Panc1 (cell line): ENCODE results near the gene SCAANT1. TPM values are rescaled to one million over a fixed set of nuclear protein-coding genes. Genes with fewer than 3 reads are reported as not detected.

Source experiments
- ATAC-seq: fragments of 200-7000 bp; cut with Tn5 transposase; 2 replicates; pipeline ENCODE4 v1.9.1; 2020; ENCODE audit warnings: mild to moderate bottlenecking, moderate library complexity
- BruUV-seq: library from RNA; stranded (reverse); fragments of 400-500 nt; replicated peaks from 2 replicates; lab custom pipeline; 2021; lab: Mats Ljungman, UMichigan
- CTCF ChIA-PET: fragments of 300-600 bp; sonication (Branson Sonifier 250); formaldehyde crosslinking; loops from one replicate; lab custom pipeline; 2022; ENCODE audit warnings: antibody characterized with exemption; lab: Charles Lee
- POLR2A ChIA-PET: fragments of 300-600 bp; sonication (Branson Sonifier 250); formaldehyde crosslinking; loops from one replicate; lab custom pipeline; 2022; ENCODE audit warnings: antibody characterized with exemption; lab: Charles Lee
- DNase-seq: peaks from one replicate; pipeline ENCODE4 v3.0.0-alpha.2; 2010; ENCODE audit warnings: low read depth, low spot score
- H3K27ac ChIP-seq: 2 replicates; pipeline ENCODE4 v1.5.1; 2011; ENCODE audit warnings: mild to moderate bottlenecking, low read length, inconsistent platforms
- H3K27me3 ChIP-seq: fragments of 200-500 bp; sonication (Bioruptor generic); 2 replicates; pipeline ENCODE4 v1.6.0; 2014; ENCODE audit warnings: low read length, inconsistent platforms; ENCODE audit not compliant: control insufficient read depth, insufficient read depth
- H3K36me3 ChIP-seq: fragments of 200-500 bp; sonication (Bioruptor generic); 2 replicates; pipeline ENCODE4 v1.5.1; 2014; ENCODE audit warnings: inconsistent platforms, mild to moderate bottlenecking, low read length, moderate library complexity; ENCODE audit not compliant: control insufficient read depth, insufficient read depth
- H3K4me1 ChIP-seq: 2 replicates; pipeline ENCODE4 v1.5.1; 2011; ENCODE audit warnings: inconsistent platforms, mild to moderate bottlenecking, low read length, moderate library complexity; ENCODE audit not compliant: control insufficient read depth, insufficient read depth
- H3K4me3 ChIP-seq, 2 experiments: 2 replicates each; pipeline ENCODE4 v1.5.1; 2011 to 2012; ENCODE audit warnings: low read depth in 2 of 2, low read length in 2 of 2, mild to moderate bottlenecking in 2 of 2, inconsistent platforms in 1 of 2, moderate library complexity in 1 of 2
- H3K9me3 ChIP-seq: fragments of 200-500 bp; sonication (Bioruptor generic); 2 replicates; pipeline ENCODE4 v1.5.1; 2014; ENCODE audit warnings: low read depth, mild to moderate bottlenecking, inconsistent platforms, low read length, moderate library complexity; ENCODE audit not compliant: control insufficient read depth, insufficient read depth
- POLR2AphosphoS5 ChIP-seq: IDR thresholded peaks from 2 replicates; pipeline ENCODE4 v1.6.1; 2012; ENCODE audit warnings: mild to moderate bottlenecking, low read depth, low read length, moderate library complexity
- REST ChIP-seq, 2 experiments: IDR thresholded peaks; 2 replicates each; pipeline ENCODE4 v1.6.1; 2011 to 2012; ENCODE audit warnings: low read depth in 2 of 2, control low read depth in 1 of 2, low read length in 1 of 2, mild to moderate bottlenecking in 1 of 2, moderate library complexity in 1 of 2; ENCODE audit not compliant: insufficient read depth in 1 of 2
- SIN3A ChIP-seq: IDR thresholded peaks from 2 replicates; pipeline ENCODE4 v1.6.1; 2012; ENCODE audit warnings: low read depth, mild to moderate bottlenecking, low read length, moderate library complexity, borderline replicate concordance; ENCODE audit not compliant: insufficient read depth
- TCF7L2 ChIP-seq: IDR thresholded peaks from 2 replicates; pipeline ENCODE4 v1.6.1; 2011; ENCODE audit warnings: mild to moderate bottlenecking, low read depth, low read length, inconsistent platforms
- in situ Hi-C: cut with HindIII; loops from 2 replicates; pipeline ENCODE4 v1.10.0; 2016; ENCODE audit warnings: low sequenced_read_pairs, low pct_unique_long_range_greater_than_20kb
- intact Hi-C: fragments of 100-400 bp; cut with micrococcal nuclease; formaldehyde crosslinking; loops from one replicate; pipeline ENCODE4 v1.10.0; 2022; ENCODE audit not compliant: unreplicated experiment
- total RNA-seq: library from RNA; stranded (reverse); gene quantifications from one replicate; pipeline ENCODE4 v1.2.1, GENCODE V29; 2021; ENCODE audit not compliant: unreplicated experiment
- TF ChIP-seq, protein P1 (sequence below): fragments of 450-650 bp; IDR thresholded peaks from 2 replicates; pipeline ENCODE4 v1.5.1; 2017; ENCODE audit warnings: mild to moderate bottlenecking

Gene SCAANT1
- total RNA-seq, 1 experiment from 2014 or later = not detected

DNA sequence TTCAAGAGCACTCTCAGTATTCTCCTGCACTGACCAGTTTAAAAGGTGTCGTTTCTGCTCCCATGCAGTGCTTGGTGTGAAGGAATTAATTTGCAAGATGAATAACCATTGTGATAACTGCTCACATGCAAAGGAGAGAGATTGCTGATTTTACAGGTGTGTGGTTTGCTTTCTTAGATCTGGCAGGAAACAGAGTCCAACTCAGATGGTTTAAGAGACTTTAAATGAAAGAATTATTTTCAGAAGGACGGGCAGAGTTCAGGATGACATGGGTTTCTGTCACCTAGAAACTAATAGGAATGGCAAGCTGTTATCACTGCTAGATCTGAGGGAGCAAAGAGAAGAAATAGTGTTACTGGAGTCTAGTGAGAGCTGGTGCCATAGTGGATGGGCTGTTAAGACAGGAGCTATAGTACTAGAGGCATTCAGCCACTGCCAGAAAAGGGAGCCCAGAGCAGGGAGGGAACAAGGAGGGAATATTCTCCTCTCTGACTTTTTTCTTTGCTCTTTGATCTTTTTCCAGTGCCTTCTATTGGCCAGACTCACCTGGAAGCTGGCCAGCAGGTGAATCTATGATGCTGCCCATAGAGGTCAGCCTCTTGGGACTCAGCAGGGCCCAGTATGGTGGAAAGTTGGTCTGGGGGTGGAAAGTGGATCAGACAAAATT is 33.7 kb downstream of the SCAANT1 start:
- CTCF ChIA-PET = no interaction called here

GRCh38 chr3:63877737-63878393 is 34.3 kb downstream of the SCAANT1 start:
- Histone ChIP-seq H3K4me1 (no peaks in the 10 kb centered on the region; the same call in 1 of the 2 replicates), H3K27ac (no peak overlapping the region), H3K4me3 (no peak overlapping the region), H3K36me3 (no peaks in the 10 kb centered on the region), H3K9me3 (no peaks in the 10 kb centered on the region), H3K27me3 (no peaks in the 10 kb centered on the region)
- in situ Hi-C loops (no loop called here), intact Hi-C loops (no loop called here)
- TF ChIP-seq, protein P1, sequence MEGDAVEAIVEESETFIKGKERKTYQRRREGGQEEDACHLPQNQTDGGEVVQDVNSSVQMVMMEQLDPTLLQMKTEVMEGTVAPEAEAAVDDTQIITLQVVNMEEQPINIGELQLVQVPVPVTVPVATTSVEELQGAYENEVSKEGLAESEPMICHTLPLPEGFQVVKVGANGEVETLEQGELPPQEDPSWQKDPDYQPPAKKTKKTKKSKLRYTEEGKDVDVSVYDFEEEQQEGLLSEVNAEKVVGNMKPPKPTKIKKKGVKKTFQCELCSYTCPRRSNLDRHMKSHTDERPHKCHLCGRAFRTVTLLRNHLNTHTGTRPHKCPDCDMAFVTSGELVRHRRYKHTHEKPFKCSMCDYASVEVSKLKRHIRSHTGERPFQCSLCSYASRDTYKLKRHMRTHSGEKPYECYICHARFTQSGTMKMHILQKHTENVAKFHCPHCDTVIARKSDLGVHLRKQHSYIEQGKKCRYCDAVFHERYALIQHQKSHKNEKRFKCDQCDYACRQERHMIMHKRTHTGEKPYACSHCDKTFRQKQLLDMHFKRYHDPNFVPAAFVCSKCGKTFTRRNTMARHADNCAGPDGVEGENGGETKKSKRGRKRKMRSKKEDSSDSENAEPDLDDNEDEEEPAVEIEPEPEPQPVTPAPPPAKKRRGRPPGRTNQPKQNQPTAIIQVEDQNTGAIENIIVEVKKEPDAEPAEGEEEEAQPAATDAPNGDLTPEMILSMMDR = no peak
- no peak for TF ChIP-seq SIN3A
- TF ChIP-seq REST (IDR thresholded peaks at IDR 0.05; ENCODE audit: insufficient read depth in 1 of 2, low read depth in 2 of 2, low read length in 1 of 2) = no peak
- no peak for TF ChIP-seq POLR2AphosphoS5
- TF ChIP-seq TCF7L2 = no peak
- no TSS peak for BruUV-seq
- DNase-seq (no peak), ATAC-seq (no peak)
- ChIA-PET POLR2A (no interaction called here), CTCF (no interaction called here)

More for the DNA sequence above, 33.7 kb downstream of the SCAANT1 start:
- Histone ChIP-seq H3K27ac (no peak overlapping the region), H3K36me3 (no peaks in the 10 kb centered on the region), H3K27me3 (no peaks in the 10 kb centered on the region), H3K4me3 (no peak overlapping the region), H3K4me1 (no peaks in the 10 kb centered on the region; the same call in 1 of the 2 replicates), H3K9me3 (no peaks in the 10 kb centered on the region)
- in situ Hi-C loops = no loop called here
- intact Hi-C loops = no loop called here
- POLR2A ChIA-PET = no interaction called here
- DNase-seq (no peak), ATAC-seq (no peak)
- no peak for TF ChIP-seq TCF7L2
- no peak for TF ChIP-seq REST (IDR thresholded peaks at IDR 0.05; ENCODE audit: insufficient read depth in 1 of 2, low read depth in 2 of 2, low read length in 1 of 2)
- TF ChIP-seq, protein P1 = no peak
- TF ChIP-seq SIN3A = no peak
- no peak for TF ChIP-seq POLR2AphosphoS5
- BruUV-seq = no TSS peak
